ENCODE results near the gene FGFR2.

FGFR2 gene

GRCh38 chr10:121589553-121589952 lies 8.7 kb downstream of the FGFR2 start:
- no peak for TF ChIP-seq CTCF (IDR thresholded peaks at IDR 0.05; ENCODE audit: insufficient read depth, missing control alignments)
- FAIRE-seq = no peak
- DNase-seq (ENCODE audit: insufficient read length, low spot score) = no peak

GRCh38 chr10:121583857-121584256 lies 14.4 kb downstream of the FGFR2 start:
- DNase-seq (ENCODE audit: insufficient read length, low spot score) (no peak), FAIRE-seq (no peak)
- TF ChIP-seq CTCF (IDR thresholded peaks at IDR 0.05; ENCODE audit: insufficient read depth, missing control alignments) = no peak

- no peak for FAIRE-seq
- no peak for TF ChIP-seq CTCF (IDR thresholded peaks at IDR 0.05; ENCODE audit: insufficient read depth, missing control alignments)
- DNase-seq (ENCODE audit: insufficient read length, low spot score) = no peak
These were observed 15.0 kb downstream of the FGFR2 start for GRCh38 chr10:121583258-121583657.

GRCh38 chr10:121580276-121581116 lies 17.7 kb downstream of the FGFR2 start:
- no peak for DNase-seq (ENCODE audit: insufficient read length, low spot score)
- no peak for TF ChIP-seq CTCF (IDR thresholded peaks at IDR 0.05; ENCODE audit: insufficient read depth, missing control alignments)
- no peak for FAIRE-seq

- FAIRE-seq = no peak
- TF ChIP-seq CTCF (IDR thresholded peaks at IDR 0.05; ENCODE audit: insufficient read depth, missing control alignments) = no peak
- DNase-seq (ENCODE audit: insufficient read length, low spot score) = no peak
These were observed 18.6 kb downstream of the FGFR2 start for GRCh38 chr10:121579656-121580055.

- FAIRE-seq = no peak
- no peak for DNase-seq (ENCODE audit: insufficient read length, low spot score)
- TF ChIP-seq CTCF (IDR thresholded peaks at IDR 0.05; ENCODE audit: insufficient read depth, missing control alignments) = no peak
These were observed 19.3 kb downstream of the FGFR2 start for GRCh38 chr10:121578965-121579364.

- no peak for TF ChIP-seq CTCF (IDR thresholded peaks at IDR 0.05; ENCODE audit: insufficient read depth, missing control alignments)
- no peak for FAIRE-seq
These were observed 19.9 kb downstream of the FGFR2 start for GRCh38 chr10:121578298-121578697.

More at GRCh38 chr10:121578298-121578697, 19.9 kb downstream of the FGFR2 start:
- DNase-seq (ENCODE audit: insufficient read length, low spot score) = no peak
